SU-DHL-6 (cell line): ENCODE data around the gene SLC14A1.

Experiments used
- EZH2phosphoT487 ChIP-seq: fragments of 200-600 bp; sonication (generic), shearing (Covaris generic); conservative IDR thresholded peaks from 2 replicates; pipeline ENCODE4 v1.6.1; 2018; ENCODE audit warnings: mild to moderate bottlenecking, antibody characterized with exemption, low read length, moderate library complexity, mixed read lengths
- TF ChIP-seq, protein P1 (sequence below): fragments of 200-600 bp; sonication (generic); IDR thresholded peaks from one replicate; pipeline ENCODE4 v1.5.1; 2017; ENCODE audit warnings: antibody characterized with exemption, mild to moderate bottlenecking, low read length, moderate library complexity; ENCODE audit not compliant: insufficient read depth, poor library complexity, severe bottlenecking

DNA sequence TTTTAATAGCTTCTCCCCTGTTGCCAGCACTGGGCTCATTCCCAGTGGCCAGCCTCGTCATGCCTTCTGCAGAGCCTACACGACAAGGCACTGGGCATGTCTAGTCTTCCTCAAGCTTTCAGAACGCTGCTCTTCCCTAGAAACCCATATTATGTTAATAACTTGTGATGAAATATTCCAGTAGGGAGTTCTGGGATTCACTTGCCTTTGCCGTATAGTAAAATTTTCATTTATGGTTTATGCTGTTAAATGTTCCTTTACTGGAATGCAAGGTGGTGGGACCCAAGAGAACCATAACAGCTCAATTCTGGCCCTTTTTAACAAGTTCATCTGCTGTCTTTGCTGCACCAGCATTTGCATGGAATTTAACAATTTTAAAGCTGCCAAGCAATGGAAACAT, 45.5 kb upstream of the SLC14A1 start:
- TF ChIP-seq, protein P1, sequence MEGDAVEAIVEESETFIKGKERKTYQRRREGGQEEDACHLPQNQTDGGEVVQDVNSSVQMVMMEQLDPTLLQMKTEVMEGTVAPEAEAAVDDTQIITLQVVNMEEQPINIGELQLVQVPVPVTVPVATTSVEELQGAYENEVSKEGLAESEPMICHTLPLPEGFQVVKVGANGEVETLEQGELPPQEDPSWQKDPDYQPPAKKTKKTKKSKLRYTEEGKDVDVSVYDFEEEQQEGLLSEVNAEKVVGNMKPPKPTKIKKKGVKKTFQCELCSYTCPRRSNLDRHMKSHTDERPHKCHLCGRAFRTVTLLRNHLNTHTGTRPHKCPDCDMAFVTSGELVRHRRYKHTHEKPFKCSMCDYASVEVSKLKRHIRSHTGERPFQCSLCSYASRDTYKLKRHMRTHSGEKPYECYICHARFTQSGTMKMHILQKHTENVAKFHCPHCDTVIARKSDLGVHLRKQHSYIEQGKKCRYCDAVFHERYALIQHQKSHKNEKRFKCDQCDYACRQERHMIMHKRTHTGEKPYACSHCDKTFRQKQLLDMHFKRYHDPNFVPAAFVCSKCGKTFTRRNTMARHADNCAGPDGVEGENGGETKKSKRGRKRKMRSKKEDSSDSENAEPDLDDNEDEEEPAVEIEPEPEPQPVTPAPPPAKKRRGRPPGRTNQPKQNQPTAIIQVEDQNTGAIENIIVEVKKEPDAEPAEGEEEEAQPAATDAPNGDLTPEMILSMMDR = no peak
- no peak for TF ChIP-seq EZH2phosphoT487
